H9 (cell line): Measurements from ENCODE around the gene DCBLD1. TPM values are rescaled to one million over a fixed set of nuclear protein-coding genes. Genes with fewer than 3 reads are reported as not detected.
A peak's percentile ranks its signal among the peaks of the same experiment; 100 is the strongest.

Source experiments
- DNase-seq: peaks from one replicate; pipeline ENCODE4 v3.0.0-alpha.2; 2017
- H2AFZ ChIP-seq: one replicate; pipeline ENCODE4 v1.6.1; 2013; ENCODE audit warnings: mild to moderate bottlenecking, low read length, control low read depth, moderate library complexity
- H2AK5ac ChIP-seq: 2 replicates; pipeline ENCODE4 v1.6.1; 2013; ENCODE audit warnings: low read length, control low read depth, mixed read lengths; ENCODE audit not compliant: insufficient read length
- H2BK120ac ChIP-seq: one replicate; pipeline ENCODE4 v1.6.1; 2013; ENCODE audit warnings: low read depth, mild to moderate bottlenecking, low read length, control low read depth, inconsistent platforms; ENCODE audit not compliant: poor library complexity, severe bottlenecking
- H2BK12ac ChIP-seq: 2 replicates; pipeline ENCODE4 v1.6.1; 2013; ENCODE audit warnings: low read length, control low read depth, mixed read lengths, low read depth; ENCODE audit not compliant: insufficient read length
- H2BK15ac ChIP-seq: 2 replicates; pipeline ENCODE4 v1.6.1; 2013; ENCODE audit warnings: low read depth, low read length, control low read depth
- H2BK20ac ChIP-seq: one replicate; pipeline ENCODE4 v1.6.1; 2013; ENCODE audit warnings: low read depth, mild to moderate bottlenecking, low read length, control low read depth, inconsistent platforms; ENCODE audit not compliant: poor library complexity, severe bottlenecking
- H2BK5ac ChIP-seq: 2 replicates; pipeline ENCODE4 v1.6.1; 2013; ENCODE audit warnings: low read length, control low read depth, mixed read lengths; ENCODE audit not compliant: insufficient read length
- H3K14ac ChIP-seq: 2 replicates; pipeline ENCODE4 v1.6.1; 2013; ENCODE audit warnings: low read length, control low read depth; ENCODE audit not compliant: insufficient read depth
- H3K18ac ChIP-seq: 2 replicates; pipeline ENCODE4 v1.6.1; 2013; ENCODE audit warnings: low read depth, mild to moderate bottlenecking, mixed read lengths, low read length, control low read depth; ENCODE audit not compliant: insufficient read length
- H3K23ac ChIP-seq: 2 replicates; pipeline ENCODE4 v1.6.1; 2013; ENCODE audit warnings: low read length, control low read depth, mixed read lengths, low read depth; ENCODE audit not compliant: insufficient read length
- H3K23me2 ChIP-seq: 2 replicates; pipeline ENCODE4 v1.6.1; 2013; ENCODE audit warnings: low read depth, mild to moderate bottlenecking, mixed read lengths, low read length, control low read depth; ENCODE audit not compliant: insufficient read length, poor library complexity, severe bottlenecking
- H3K27ac ChIP-seq: 2 replicates; pipeline ENCODE4 v1.5.1; 2013; ENCODE audit warnings: low read length, control low read depth, mixed read lengths, low read depth; ENCODE audit not compliant: insufficient read length
- H3K27me3 ChIP-seq: 2 replicates; pipeline ENCODE4 v1.6.1; 2013; ENCODE audit warnings: low read length, control low read depth, inconsistent platforms; ENCODE audit not compliant: insufficient read depth
- H3K4ac ChIP-seq: 2 replicates; pipeline ENCODE4 v1.6.1; 2013; ENCODE audit warnings: low read depth, mild to moderate bottlenecking, control low read depth, inconsistent platforms, low read length, moderate library complexity
- H3K4me1 ChIP-seq: 2 replicates; pipeline ENCODE4 v1.6.1; 2013; ENCODE audit warnings: low read length, control low read depth, inconsistent platforms; ENCODE audit not compliant: insufficient read depth
- H3K4me2 ChIP-seq: 2 replicates; pipeline ENCODE4 v1.6.1; 2013; ENCODE audit warnings: low read length, control low read depth, mixed read lengths; ENCODE audit not compliant: insufficient read length, insufficient read depth
- H3K56ac ChIP-seq: 2 replicates; pipeline ENCODE4 v1.6.1; 2013; ENCODE audit warnings: low read depth, mild to moderate bottlenecking, mixed read lengths, low read length, control low read depth; ENCODE audit not compliant: insufficient read length
- H3K79me1 ChIP-seq: 2 replicates; pipeline ENCODE4 v1.6.1; 2013; ENCODE audit warnings: low read depth, mild to moderate bottlenecking, moderate library complexity, low read length, control low read depth, inconsistent platforms; ENCODE audit not compliant: insufficient read depth, poor library complexity, severe bottlenecking
- H3K79me2 ChIP-seq: 2 replicates; pipeline ENCODE4 v1.6.1; 2013; ENCODE audit warnings: low read length, control low read depth, inconsistent platforms; ENCODE audit not compliant: insufficient read depth
- H3K9ac ChIP-seq: 2 replicates; pipeline ENCODE4 v1.6.1; 2013; ENCODE audit warnings: low read length, control low read depth, mixed read lengths; ENCODE audit not compliant: insufficient read length; ENCODE audit errors: extremely low read depth
- H3K9me3 ChIP-seq: one replicate; pipeline ENCODE4 v1.6.1; 2013; ENCODE audit warnings: low read depth, low read length, inconsistent platforms; ENCODE audit not compliant: control insufficient read depth
- H3T11ph ChIP-seq: one replicate; pipeline ENCODE4 v1.6.1; 2013; ENCODE audit warnings: mild to moderate bottlenecking, low read length, control low read depth, inconsistent platforms
- H4K20me1 ChIP-seq: one replicate; pipeline ENCODE4 v1.6.1; 2013; ENCODE audit not compliant: control insufficient read depth, insufficient read length, insufficient read depth
- H4K5ac ChIP-seq: 2 replicates; pipeline ENCODE4 v1.6.1; 2013; ENCODE audit warnings: low read depth, mild to moderate bottlenecking, mixed read lengths, low read length, control low read depth; ENCODE audit not compliant: insufficient read length
- H4K8ac ChIP-seq: replicated peaks from 2 replicates; pipeline ENCODE4 v1.6.1; 2013; ENCODE audit warnings: low read length, control low read depth, mixed read lengths, low read depth; ENCODE audit not compliant: insufficient read length
- H4K91ac ChIP-seq: 2 replicates; pipeline ENCODE4 v1.6.1; 2013; ENCODE audit warnings: low read depth, mild to moderate bottlenecking, moderate library complexity, mixed read lengths, low read length, control low read depth; ENCODE audit not compliant: insufficient read length
- H3K27ac Mint-ChIP-seq, 3 experiments: 2 replicates in 2 of 3; 3 replicates in 1 of 3; pipeline ENCODE4 v1.8.0; 2020 to 2021; ENCODE audit warnings: mixed read lengths in 3 of 3, mild to moderate bottlenecking in 1 of 3, moderate library complexity in 1 of 3
- H3K27me3 Mint-ChIP-seq: 2 replicates; pipeline ENCODE4 v1.8.0; 2021; ENCODE audit warnings: low read depth, mild to moderate bottlenecking, moderate library complexity, mixed read lengths
- H3K36me3 Mint-ChIP-seq, 3 experiments: 2 replicates in 2 of 3; 3 replicates in 1 of 3; pipeline ENCODE4 v1.8.0; 2020 to 2021; ENCODE audit warnings: low read depth in 3 of 3, mixed read lengths in 3 of 3; ENCODE audit not compliant: insufficient read depth in 1 of 3
- H3K4me1 Mint-ChIP-seq, 2 experiments: 2 replicates each; pipeline ENCODE4 v1.8.0; 2020; ENCODE audit warnings: mixed read lengths in 2 of 2
- H3K4me3 Mint-ChIP-seq, 2 experiments: 2 replicates in 1 of 2; 3 replicates in 1 of 2; pipeline ENCODE4 v1.8.0; 2020 to 2021; ENCODE audit warnings: mild to moderate bottlenecking in 2 of 2, mixed read lengths in 2 of 2, moderate library complexity in 1 of 2
- H3K9me3 Mint-ChIP-seq, 2 experiments: 2 replicates in 1 of 2; 3 replicates in 1 of 2; pipeline ENCODE4 v1.8.0; 2020; ENCODE audit warnings: mild to moderate bottlenecking in 2 of 2, mixed read lengths in 2 of 2, moderate library complexity in 1 of 2
- WGBS: extraction: QIAGEN DNeasy Blood & Tissue Kit; methylation state at CpG from one replicate; pipeline ENCODE4 v1.1.7; 2013; ENCODE audit warnings: missing lambda C conversion rate, low lambda C conversion rate, mixed read lengths; ENCODE audit not compliant: insufficient read length; ENCODE audit errors: extremely low coverage; 5-methylcytosine and 5-hydroxymethylcytosine counted together
- total RNA-seq: library from RNA; stranded (reverse); gene quantifications from 2 replicates; pipeline ENCODE4 v1.2.1, GENCODE V29; 2021
- TF ChIP-seq, protein P1 (sequence below): fragments of 200-600 bp; sonication (generic); conservative IDR thresholded peaks from 3 replicates; pipeline ENCODE4 v1.8.0; 2021; ENCODE audit warnings: antibody characterized with exemption, mild to moderate bottlenecking

Gene DCBLD1
- total RNA-seq, 1 experiment from 2014 or later, result 10.1 TPM

- no peaks in the 10 kb centered on the region for H3K23me2 ChIP-seq
- H3K4me1 ChIP-seq, result no peaks in the 10 kb centered on the region
- H2BK120ac ChIP-seq, result no peak overlapping the region
- H3K27ac ChIP-seq, result no peak overlapping the region
- no peaks in the 10 kb centered on the region for H4K20me1 ChIP-seq
- no peak overlapping the region for H4K5ac ChIP-seq
- no peak overlapping the region for H3T11ph ChIP-seq
- no peaks in the 10 kb centered on the region for H3K9me3 ChIP-seq
- Mint-ChIP-seq H3K4me1 (peaks cover 3 to 5% of the 10 kb centered on the region in 2 experiments; a peak in 2 of 4 replicates), H3K4me3 (no peak overlapping the region), H3K36me3 (peaks cover 0 to 11% (median 3%) of the 10 kb centered on the region in 3 experiments; a peak in 3 of 7 replicates), H3K27ac (peak overlapping the region in 2 of 3 experiments; percentile 0 to 51; a peak in 4 of 7 replicates), H3K9me3 (no peaks in the 10 kb centered on the region), H3K27me3 (no peaks in the 10 kb centered on the region)
- no peak overlapping the region for H3K18ac ChIP-seq
- WGBS, result no CpG with 5 or more reads among the region's 4 CpGs
- no peak overlapping the region for H3K4ac ChIP-seq
- H2BK5ac ChIP-seq, result no peak overlapping the region
- H2AFZ ChIP-seq, result no peak overlapping the region
- TF ChIP-seq, protein P1, sequence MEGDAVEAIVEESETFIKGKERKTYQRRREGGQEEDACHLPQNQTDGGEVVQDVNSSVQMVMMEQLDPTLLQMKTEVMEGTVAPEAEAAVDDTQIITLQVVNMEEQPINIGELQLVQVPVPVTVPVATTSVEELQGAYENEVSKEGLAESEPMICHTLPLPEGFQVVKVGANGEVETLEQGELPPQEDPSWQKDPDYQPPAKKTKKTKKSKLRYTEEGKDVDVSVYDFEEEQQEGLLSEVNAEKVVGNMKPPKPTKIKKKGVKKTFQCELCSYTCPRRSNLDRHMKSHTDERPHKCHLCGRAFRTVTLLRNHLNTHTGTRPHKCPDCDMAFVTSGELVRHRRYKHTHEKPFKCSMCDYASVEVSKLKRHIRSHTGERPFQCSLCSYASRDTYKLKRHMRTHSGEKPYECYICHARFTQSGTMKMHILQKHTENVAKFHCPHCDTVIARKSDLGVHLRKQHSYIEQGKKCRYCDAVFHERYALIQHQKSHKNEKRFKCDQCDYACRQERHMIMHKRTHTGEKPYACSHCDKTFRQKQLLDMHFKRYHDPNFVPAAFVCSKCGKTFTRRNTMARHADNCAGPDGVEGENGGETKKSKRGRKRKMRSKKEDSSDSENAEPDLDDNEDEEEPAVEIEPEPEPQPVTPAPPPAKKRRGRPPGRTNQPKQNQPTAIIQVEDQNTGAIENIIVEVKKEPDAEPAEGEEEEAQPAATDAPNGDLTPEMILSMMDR, result no peak
- no peak overlapping the region for H4K91ac ChIP-seq
- H3K9ac ChIP-seq, result no peak overlapping the region
- H2BK15ac ChIP-seq, result no peak overlapping the region
- H3K4me2 ChIP-seq, result no peak overlapping the region
- no peak overlapping the region for H3K14ac ChIP-seq
- H4K8ac ChIP-seq, result no peak overlapping the region
- no peak overlapping the region for H2BK12ac ChIP-seq
- no peaks in the 10 kb centered on the region for H3K27me3 ChIP-seq
- DNase-seq, result no peak
- no peak overlapping the region for H3K56ac ChIP-seq
- H2BK20ac ChIP-seq, result no peak overlapping the region
- no peak overlapping the region for H2AK5ac ChIP-seq
- no peak overlapping the region for H3K23ac ChIP-seq
- H3K79me2 ChIP-seq, result no peaks in the 10 kb centered on the region
- no peaks in the 10 kb centered on the region for H3K79me1 ChIP-seq
Measured at GRCh38 chr6:117536317-117536716, 53.8 kb downstream of the DCBLD1 start.
